A673 (cell line): ENCODE data around the gene KRT37. TPM values are rescaled to one million over a fixed set of nuclear protein-coding genes. Genes with fewer than 3 reads are reported as not detected.

Source experiments
- BruUV-seq: library from RNA; stranded (reverse); fragments of 400-500 nt; replicated peaks from 2 replicates; lab custom pipeline; 2021; lab: Mats Ljungman, UMichigan
- CTCF ChIA-PET: fragments of 300-600 bp; sonication (Branson Sonifier 250); formaldehyde crosslinking; loops from one replicate; lab custom pipeline; 2022; ENCODE audit warnings: antibody characterized with exemption; lab: Charles Lee
- POLR2A ChIA-PET: fragments of 300-600 bp; sonication (Branson Sonifier 250); formaldehyde crosslinking; loops from one replicate; lab custom pipeline; 2022; ENCODE audit warnings: antibody characterized with exemption; ENCODE audit not compliant: low non-redundant PET; lab: Charles Lee
- DNase-seq: peaks from one replicate; pipeline ENCODE4 v3.0.0-alpha.2; 2015; ENCODE audit warnings: low spot score
- H3K27ac ChIP-seq: fragments of 200-600 bp; sonication (generic); 2 replicates; pipeline ENCODE4 v1.5.1; 2016; ENCODE audit warnings: mixed run types, low read depth, mild to moderate bottlenecking, mixed read lengths, antibody characterized with exemption, low read length; ENCODE audit not compliant: poor library complexity, severe bottlenecking
- H3K27me3 ChIP-seq: fragments of 200-600 bp; sonication (generic); replicated peaks from 2 replicates; pipeline ENCODE4 v1.6.1; 2017; ENCODE audit warnings: mixed run types, low read depth, mild to moderate bottlenecking, mixed read lengths, antibody characterized with exemption, low read length; ENCODE audit not compliant: insufficient read depth, poor library complexity
- H3K36me3 ChIP-seq: fragments of 200-600 bp; sonication (generic); 2 replicates; pipeline ENCODE4 v1.6.1; 2016; ENCODE audit warnings: mixed run types, mild to moderate bottlenecking, mixed read lengths, antibody characterized with exemption, low read length; ENCODE audit not compliant: insufficient read depth, poor library complexity, severe bottlenecking
- H3K4me1 ChIP-seq: fragments of 200-600 bp; sonication (generic); 2 replicates; pipeline ENCODE4 v1.6.1; 2017; ENCODE audit warnings: mixed run types, mild to moderate bottlenecking, mixed read lengths, antibody characterized with exemption, low read length; ENCODE audit not compliant: insufficient read depth, poor library complexity, severe bottlenecking
- H3K4me3 ChIP-seq: fragments of 200-600 bp; sonication (generic); 2 replicates; pipeline ENCODE4 v1.5.1; 2016; ENCODE audit warnings: low read depth, mixed run types, mild to moderate bottlenecking, mixed read lengths, low read length; ENCODE audit not compliant: poor library complexity, severe bottlenecking
- H3K9me3 ChIP-seq: fragments of 200-600 bp; sonication (generic); 2 replicates; pipeline ENCODE4 v1.6.1; 2016; ENCODE audit warnings: mixed run types, low read depth, mild to moderate bottlenecking, mixed read lengths, antibody characterized with exemption, low read length; ENCODE audit not compliant: poor library complexity, severe bottlenecking
- EZH2 ChIP-seq: fragments of 200-600 bp; sonication (generic); IDR thresholded peaks from 2 replicates; pipeline ENCODE4 v1.6.1; 2017; ENCODE audit warnings: borderline replicate concordance, low read depth, mild to moderate bottlenecking, mixed read lengths, antibody characterized with exemption, low read length; ENCODE audit not compliant: poor library complexity, severe bottlenecking
- intact Hi-C: fragments of 100-400 bp; cut with micrococcal nuclease; formaldehyde crosslinking; loops from one replicate; pipeline ENCODE4 v1.10.0; 2022; ENCODE audit not compliant: unreplicated experiment
- total RNA-seq: library from RNA; stranded (reverse); gene quantifications from 2 replicates; pipeline ENCODE4 v1.2.3, GENCODE V29; 2021
- TF ChIP-seq, protein P1 (sequence below): fragments of 300-800, 200-600 bp; sonication (generic); conservative IDR thresholded peaks from 2 replicates; pipeline ENCODE4 v1.5.1; 2017; ENCODE audit warnings: low read depth, mild to moderate bottlenecking, antibody characterized with exemption, low read length, moderate library complexity, mixed read lengths

Gene KRT37
- total RNA-seq, 1 experiment from 2014 or later = not detected

DNA sequence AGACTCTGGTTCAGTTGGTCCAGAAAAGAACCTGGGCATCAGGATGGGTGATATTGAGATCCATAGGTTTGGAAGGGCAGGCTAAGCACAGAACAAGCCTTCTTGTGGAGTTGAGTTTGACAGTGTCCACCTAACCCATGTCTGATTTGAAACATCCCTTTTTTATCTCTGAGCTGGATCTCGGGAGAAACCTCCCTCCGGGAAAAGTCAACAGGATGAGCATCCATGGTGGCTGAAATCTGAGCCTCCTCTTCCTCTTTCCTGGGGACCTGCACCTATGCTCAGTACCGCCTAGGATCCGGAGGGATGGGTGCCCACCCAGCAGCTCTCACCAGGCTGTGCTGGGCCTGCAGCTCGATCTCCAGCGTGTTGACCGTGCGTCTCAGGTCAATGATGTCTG is 39.4 kb upstream of the KRT37 start:
- Histone ChIP-seq H3K27me3 (no peaks in the 10 kb centered on the region), H3K27ac (no peak overlapping the region), H3K9me3 (no peaks in the 10 kb centered on the region), H3K4me1 (no peaks in the 10 kb centered on the region), H3K36me3 (no peaks in the 10 kb centered on the region), H3K4me3 (no peak overlapping the region)
- TF ChIP-seq, protein P1, sequence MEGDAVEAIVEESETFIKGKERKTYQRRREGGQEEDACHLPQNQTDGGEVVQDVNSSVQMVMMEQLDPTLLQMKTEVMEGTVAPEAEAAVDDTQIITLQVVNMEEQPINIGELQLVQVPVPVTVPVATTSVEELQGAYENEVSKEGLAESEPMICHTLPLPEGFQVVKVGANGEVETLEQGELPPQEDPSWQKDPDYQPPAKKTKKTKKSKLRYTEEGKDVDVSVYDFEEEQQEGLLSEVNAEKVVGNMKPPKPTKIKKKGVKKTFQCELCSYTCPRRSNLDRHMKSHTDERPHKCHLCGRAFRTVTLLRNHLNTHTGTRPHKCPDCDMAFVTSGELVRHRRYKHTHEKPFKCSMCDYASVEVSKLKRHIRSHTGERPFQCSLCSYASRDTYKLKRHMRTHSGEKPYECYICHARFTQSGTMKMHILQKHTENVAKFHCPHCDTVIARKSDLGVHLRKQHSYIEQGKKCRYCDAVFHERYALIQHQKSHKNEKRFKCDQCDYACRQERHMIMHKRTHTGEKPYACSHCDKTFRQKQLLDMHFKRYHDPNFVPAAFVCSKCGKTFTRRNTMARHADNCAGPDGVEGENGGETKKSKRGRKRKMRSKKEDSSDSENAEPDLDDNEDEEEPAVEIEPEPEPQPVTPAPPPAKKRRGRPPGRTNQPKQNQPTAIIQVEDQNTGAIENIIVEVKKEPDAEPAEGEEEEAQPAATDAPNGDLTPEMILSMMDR = no peak
- no peak for TF ChIP-seq EZH2
- ChIA-PET CTCF (interaction anchor here (0.7 kb wide), 1 partner anchor 714 kb away, joined by 3 read pairs; no protein-coding TSS in a partner anchor), POLR2A (no interaction called here)
- intact Hi-C loops = no loop called here
- BruUV-seq = no TSS peak
- DNase-seq = no peak

DNA sequence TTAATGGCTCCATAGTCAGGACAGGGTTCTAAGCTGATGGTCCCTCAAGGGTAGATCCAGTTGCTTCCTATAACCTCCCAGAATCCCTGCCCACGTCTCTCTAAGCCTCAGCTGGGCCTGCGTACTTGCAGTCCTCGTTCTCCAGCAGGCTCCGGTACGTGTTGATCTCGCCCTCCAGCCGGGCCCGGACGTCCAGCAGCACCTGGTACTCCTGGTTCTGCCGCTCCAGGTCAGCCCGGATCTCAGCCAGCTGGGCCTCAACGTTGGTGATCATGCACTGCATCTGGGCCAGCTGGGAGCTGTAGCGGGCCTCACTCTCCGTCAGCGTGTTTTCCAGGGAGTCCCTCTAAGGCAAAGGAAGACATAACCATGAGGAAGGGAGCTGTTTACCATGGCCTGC is 38.3 kb upstream of the KRT37 start:
- H3K4me1 ChIP-seq = no peaks in the 10 kb centered on the region
- no peak for DNase-seq
- BruUV-seq = no TSS peak
- intact Hi-C loops = no loop called here
- no peaks in the 10 kb centered on the region for H3K36me3 ChIP-seq
- no peaks in the 10 kb centered on the region for H3K9me3 ChIP-seq
- no peak overlapping the region for H3K27ac ChIP-seq
- POLR2A ChIA-PET = no interaction called here
- no peak overlapping the region for H3K4me3 ChIP-seq
- H3K27me3 ChIP-seq = no peaks in the 10 kb centered on the region
- CTCF ChIA-PET = no interaction called here
- TF ChIP-seq EZH2 = no peak
- TF ChIP-seq, protein P1 = no peak

DNA sequence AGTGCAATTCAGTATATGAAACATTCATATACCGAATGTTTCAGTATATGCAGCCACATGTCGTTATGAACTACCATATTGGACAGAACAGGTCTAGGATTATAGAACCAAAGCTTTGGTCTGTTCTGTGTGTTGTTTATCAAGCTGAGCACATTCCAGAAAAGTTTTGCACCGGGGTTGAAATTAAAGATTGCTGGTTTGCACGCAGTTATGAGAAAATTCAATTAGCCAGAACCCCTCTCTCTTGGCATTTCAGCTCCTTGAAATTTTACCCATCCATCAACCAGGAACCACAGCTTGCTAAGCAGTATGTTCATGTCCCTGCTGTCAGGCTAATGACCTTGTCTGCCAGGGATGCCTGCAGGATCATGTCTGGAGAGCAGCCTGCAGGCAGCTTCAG is 33.3 kb upstream of the KRT37 start:
- H3K27ac ChIP-seq = no peak overlapping the region
- POLR2A ChIA-PET = interaction anchor here (0.6 kb wide), 2 partner anchors 90 to 511 kb away, joined by 3 read pairs; no protein-coding TSS in a partner anchor
- H3K27me3 ChIP-seq = no peaks in the 10 kb centered on the region
- no peaks in the 10 kb centered on the region for H3K9me3 ChIP-seq
- CTCF ChIA-PET = no interaction called here
- no TSS peak for BruUV-seq
- H3K4me3 ChIP-seq = no peak overlapping the region
- H3K36me3 ChIP-seq = no peaks in the 10 kb centered on the region
- TF ChIP-seq, protein P1 = no peak
- TF ChIP-seq EZH2 = no peak
- intact Hi-C loops = no loop called here
- no peaks in the 10 kb centered on the region for H3K4me1 ChIP-seq
- DNase-seq = no peak
